ENCODE measurements around the gene OSBPL3. TPM values are rescaled to one million over a fixed set of nuclear protein-coding genes. Genes with fewer than 3 reads are reported as not detected.

The OSBPL3 gene
- total and polyA plus RNA-seq, 2 donors (not counting 1 experiment from before 2014, with no cell fraction given): 13.5 to 67.6 TPM

DNA sequence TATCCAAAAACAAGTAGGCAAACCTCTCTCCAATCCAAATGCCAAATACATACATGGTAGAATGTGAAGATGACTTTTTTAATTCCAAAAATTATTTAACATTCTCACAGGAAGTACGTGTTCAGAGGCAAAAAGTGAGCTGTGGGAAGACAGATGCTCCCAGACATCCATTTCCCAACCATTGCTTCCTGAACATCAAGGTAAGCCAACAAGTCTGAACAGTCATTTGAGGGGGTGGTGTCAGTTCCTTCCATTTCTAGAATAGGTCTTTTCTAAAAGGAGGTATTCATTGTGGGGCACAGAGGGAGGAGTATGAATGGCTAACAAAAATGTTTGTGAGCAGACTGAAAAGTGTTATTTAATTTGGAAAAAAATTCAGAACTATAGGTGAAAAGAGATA, 49.1 kb downstream of the OSBPL3 start:
- H3K4me1 Mint-ChIP-seq: peaks cover 42% of the 10 kb centered on the region
- Histone ChIP-seq H3K9me3 (ENCODE audit: control extremely low read depth in 1 of 3, control insufficient read depth in 2 of 3, insufficient read depth in 1 of 3, low read length in 2 of 3) (no peaks in the 10 kb centered on the region), H2AFZ (ENCODE audit: insufficient read depth, low read depth, low read length, poor library complexity, severe bottlenecking) (no peak overlapping the region), H3K4me1 (ENCODE audit: control insufficient read depth in 2 of 2, insufficient read depth in 2 of 2, low read length in 2 of 2) (peaks cover 16 to 24% of the 10 kb centered on the region in 2 donors), H3K79me2 (ENCODE audit: control insufficient read depth, insufficient read depth, low read length) (peaks cover 34% of the 10 kb centered on the region), H3K27ac (ENCODE audit: low read length in 2 of 2) (no peak overlapping the region), H3K4me3 (ENCODE audit: control extremely low read depth in 1 of 5, extremely low read depth in 1 of 5, insufficient read depth in 1 of 5, low read depth in 2 of 5, low read length in 4 of 5) (no peak overlapping the region), H3K4me2 (replicated peaks; ENCODE audit: low read depth, low read length, poor library complexity, severe bottlenecking) (no peak overlapping the region), H3K27me3 (replicated peaks in 1 of 4; ENCODE audit: control extremely low read depth in 1 of 4, control insufficient read depth in 3 of 4, insufficient read depth in 4 of 4, low read length in 3 of 4) (no peaks in the 10 kb centered on the region), H4K20me1 (ENCODE audit: control insufficient read depth, insufficient read depth, low read length, poor library complexity, severe bottlenecking) (no peaks in the 10 kb centered on the region), H3K9ac (ENCODE audit: low read length) (no peak overlapping the region), H3K36me3 (replicated peaks in 1 of 2; ENCODE audit: control extremely low read depth in 1 of 2, control insufficient read depth in 1 of 2, extremely low read depth in 1 of 2, insufficient read depth in 2 of 2, low read length in 1 of 2) (no peaks in the 10 kb centered on the region)
- DNase-seq (no peak), ATAC-seq (ENCODE audit: low read depth) (no peak)
- no peaks in the 10 kb centered on the region for H3K27me3 Mint-ChIP-seq
- no peak overlapping the region for H3K27ac Mint-ChIP-seq
- CTCF ChIA-PET: no interaction called here
- WGBS (ENCODE audit: insufficient coverage): no CpG with 5 or more reads among the region's 1 CpG
- no peak overlapping the region for H3K4me3 Mint-ChIP-seq
- POLR2A ChIA-PET: no interaction called here
- intact Hi-C loops (cut with micrococcal nuclease): no loop called here
- TF ChIP-seq, protein P1, sequence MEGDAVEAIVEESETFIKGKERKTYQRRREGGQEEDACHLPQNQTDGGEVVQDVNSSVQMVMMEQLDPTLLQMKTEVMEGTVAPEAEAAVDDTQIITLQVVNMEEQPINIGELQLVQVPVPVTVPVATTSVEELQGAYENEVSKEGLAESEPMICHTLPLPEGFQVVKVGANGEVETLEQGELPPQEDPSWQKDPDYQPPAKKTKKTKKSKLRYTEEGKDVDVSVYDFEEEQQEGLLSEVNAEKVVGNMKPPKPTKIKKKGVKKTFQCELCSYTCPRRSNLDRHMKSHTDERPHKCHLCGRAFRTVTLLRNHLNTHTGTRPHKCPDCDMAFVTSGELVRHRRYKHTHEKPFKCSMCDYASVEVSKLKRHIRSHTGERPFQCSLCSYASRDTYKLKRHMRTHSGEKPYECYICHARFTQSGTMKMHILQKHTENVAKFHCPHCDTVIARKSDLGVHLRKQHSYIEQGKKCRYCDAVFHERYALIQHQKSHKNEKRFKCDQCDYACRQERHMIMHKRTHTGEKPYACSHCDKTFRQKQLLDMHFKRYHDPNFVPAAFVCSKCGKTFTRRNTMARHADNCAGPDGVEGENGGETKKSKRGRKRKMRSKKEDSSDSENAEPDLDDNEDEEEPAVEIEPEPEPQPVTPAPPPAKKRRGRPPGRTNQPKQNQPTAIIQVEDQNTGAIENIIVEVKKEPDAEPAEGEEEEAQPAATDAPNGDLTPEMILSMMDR (IDR thresholded peaks at IDR 0.05): no peak
- no peak for TF ChIP-seq EZH2 (IDR thresholded peaks at IDR 0.05; ENCODE audit: borderline replicate concordance, insufficient read depth, low read depth, low read length, poor library complexity, severe bottlenecking)
- H3K9me3 Mint-ChIP-seq (ENCODE audit: insufficient read depth): no peaks in the 10 kb centered on the region

GRCh38 chr7:24926623-24927524, 53.1 kb downstream of the OSBPL3 start:
- DNase-seq: no peak
- peaks cover 0 to 4% of the 10 kb centered on the region in 2 donors for H3K4me1 ChIP-seq (ENCODE audit: control insufficient read depth in 2 of 2, insufficient read depth in 2 of 2, low read length in 2 of 2)
- no peak overlapping the region for H3K4me2 ChIP-seq (replicated peaks; ENCODE audit: low read depth, low read length, poor library complexity, severe bottlenecking)
- Mint-ChIP-seq H3K27me3 (no peaks in the 10 kb centered on the region), H3K4me1 (peaks cover 25% of the 10 kb centered on the region), H3K4me3 (no peak overlapping the region), H3K27ac (no peak overlapping the region), H3K9me3 (ENCODE audit: insufficient read depth) (no peaks in the 10 kb centered on the region)
- ChIA-PET POLR2A (no interaction called here), CTCF (interaction anchor here (0.7 to 1.8 kb wide), 3 partner anchors 15 to 150 kb away, joined by 3 to 7 read pairs (median 5); no protein-coding TSS in a partner anchor)
- no peak for TF ChIP-seq EZH2 (IDR thresholded peaks at IDR 0.05; ENCODE audit: borderline replicate concordance, insufficient read depth, low read depth, low read length, poor library complexity, severe bottlenecking)
- TF ChIP-seq, protein P1 (IDR thresholded peaks at IDR 0.05): no peak
- H2AFZ ChIP-seq (ENCODE audit: insufficient read depth, low read depth, low read length, poor library complexity, severe bottlenecking): no peak overlapping the region
- H3K9me3 ChIP-seq (ENCODE audit: control extremely low read depth in 1 of 3, control insufficient read depth in 2 of 3, insufficient read depth in 1 of 3, low read length in 2 of 3): no peaks in the 10 kb centered on the region
- H3K27me3 ChIP-seq (replicated peaks in 1 of 4; ENCODE audit: control extremely low read depth in 1 of 4, control insufficient read depth in 3 of 4, insufficient read depth in 4 of 4, low read length in 3 of 4): no peaks in the 10 kb centered on the region
- no peak overlapping the region for H3K4me3 ChIP-seq (ENCODE audit: control extremely low read depth in 1 of 5, extremely low read depth in 1 of 5, insufficient read depth in 1 of 5, low read depth in 2 of 5, low read length in 4 of 5)
- H3K36me3 ChIP-seq (replicated peaks in 1 of 2; ENCODE audit: control extremely low read depth in 1 of 2, control insufficient read depth in 1 of 2, extremely low read depth in 1 of 2, insufficient read depth in 2 of 2, low read length in 1 of 2): no peaks in the 10 kb centered on the region
- 100% methylated on average over 2 of the region's 5 CpGs for WGBS (ENCODE audit: insufficient coverage)
- ATAC-seq (ENCODE audit: low read depth): no peak
- H4K20me1 ChIP-seq (ENCODE audit: control insufficient read depth, insufficient read depth, low read length, poor library complexity, severe bottlenecking): no peaks in the 10 kb centered on the region
- intact Hi-C loops (cut with micrococcal nuclease): no loop called here
- no peak overlapping the region for H3K27ac ChIP-seq (ENCODE audit: low read length in 2 of 2)
- H3K79me2 ChIP-seq (ENCODE audit: control insufficient read depth, insufficient read depth, low read length): peaks cover 41% of the 10 kb centered on the region
- H3K9ac ChIP-seq (ENCODE audit: low read length): no peak overlapping the region

Data from B cell (primary cell).